ENCODE results near the gene NAA10. TPM values are rescaled to one million over a fixed set of nuclear protein-coding genes. Genes with fewer than 3 reads are reported as not detected.

Gene NAA10
- total RNA-seq, 1 experiment from 2014 or later = 124 TPM

- peak overlapping the region; percentile 90 for H3K27ac ChIP-seq (ENCODE audit: low read depth, low read length)
- ChIA-PET POLR2A (interaction anchor here (2.0 kb wide), 1 partner anchor 41 kb away, joined by 10 read pairs; no protein-coding TSS in a partner anchor), RAD21 (ENCODE audit: low non-redundant PET in 1 of 2, low total read pairs in 2 of 2, uncharacterized antibody in 2 of 2, unreplicated experiment in 2 of 2) (interaction anchor here in 1 of 2 experiments (0.6 kb wide), 1 partner anchor 129 kb away, joined by 4 read pairs; no protein-coding TSS in a partner anchor), CTCF (no interaction called here)
- peak overlapping the region; percentile 76 for H3K4me2 ChIP-seq (ENCODE audit: low read length)
- TF ChIP-seq EZH2 (IDR thresholded peaks at IDR 0.05) = no peak
- TF ChIP-seq, protein P1, sequence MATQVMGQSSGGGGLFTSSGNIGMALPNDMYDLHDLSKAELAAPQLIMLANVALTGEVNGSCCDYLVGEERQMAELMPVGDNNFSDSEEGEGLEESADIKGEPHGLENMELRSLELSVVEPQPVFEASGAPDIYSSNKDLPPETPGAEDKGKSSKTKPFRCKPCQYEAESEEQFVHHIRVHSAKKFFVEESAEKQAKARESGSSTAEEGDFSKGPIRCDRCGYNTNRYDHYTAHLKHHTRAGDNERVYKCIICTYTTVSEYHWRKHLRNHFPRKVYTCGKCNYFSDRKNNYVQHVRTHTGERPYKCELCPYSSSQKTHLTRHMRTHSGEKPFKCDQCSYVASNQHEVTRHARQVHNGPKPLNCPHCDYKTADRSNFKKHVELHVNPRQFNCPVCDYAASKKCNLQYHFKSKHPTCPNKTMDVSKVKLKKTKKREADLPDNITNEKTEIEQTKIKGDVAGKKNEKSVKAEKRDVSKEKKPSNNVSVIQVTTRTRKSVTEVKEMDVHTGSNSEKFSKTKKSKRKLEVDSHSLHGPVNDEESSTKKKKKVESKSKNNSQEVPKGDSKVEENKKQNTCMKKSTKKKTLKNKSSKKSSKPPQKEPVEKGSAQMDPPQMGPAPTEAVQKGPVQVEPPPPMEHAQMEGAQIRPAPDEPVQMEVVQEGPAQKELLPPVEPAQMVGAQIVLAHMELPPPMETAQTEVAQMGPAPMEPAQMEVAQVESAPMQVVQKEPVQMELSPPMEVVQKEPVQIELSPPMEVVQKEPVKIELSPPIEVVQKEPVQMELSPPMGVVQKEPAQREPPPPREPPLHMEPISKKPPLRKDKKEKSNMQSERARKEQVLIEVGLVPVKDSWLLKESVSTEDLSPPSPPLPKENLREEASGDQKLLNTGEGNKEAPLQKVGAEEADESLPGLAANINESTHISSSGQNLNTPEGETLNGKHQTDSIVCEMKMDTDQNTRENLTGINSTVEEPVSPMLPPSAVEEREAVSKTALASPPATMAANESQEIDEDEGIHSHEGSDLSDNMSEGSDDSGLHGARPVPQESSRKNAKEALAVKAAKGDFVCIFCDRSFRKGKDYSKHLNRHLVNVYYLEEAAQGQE (IDR thresholded peaks at IDR 0.05; ENCODE audit: low read depth) = no peak
- TF ChIP-seq EZH2phosphoT487 (IDR thresholded peaks at IDR 0.05; ENCODE audit: borderline replicate concordance) = no peak
- TF ChIP-seq SP1 (IDR thresholded peaks at IDR 0.05; ENCODE audit: low read depth) = no peak
- TF ChIP-seq CEBPB (IDR thresholded peaks at IDR 0.05; ENCODE audit: low read depth) = no peak
- TF ChIP-seq ELF1 (IDR thresholded peaks at IDR 0.05; ENCODE audit: borderline replicate concordance, low read depth) = no peak
- no peak for TF ChIP-seq ZNF274 (IDR thresholded peaks at IDR 0.05; ENCODE audit: low read depth, low read length)
- no peak for TF ChIP-seq CBX3 (IDR thresholded peaks at IDR 0.05; ENCODE audit: low read depth)
- no peak for TF ChIP-seq ZFX (IDR thresholded peaks at IDR 0.05)
- TF ChIP-seq TCF7L2 (IDR thresholded peaks at IDR 0.05; ENCODE audit: borderline replicate concordance, extremely low read depth, insufficient read depth, insufficient read length) = no peak
- no peak for TF ChIP-seq RAD21 (IDR thresholded peaks at IDR 0.05; ENCODE audit: low read depth)
- no peak for TF ChIP-seq CTCF (IDR thresholded peaks at IDR 0.05 in 2 of 3, conservative IDR thresholded peaks at IDR 0.05 in 1 of 3; ENCODE audit: borderline replicate concordance in 1 of 3, insufficient read depth in 1 of 3, low read depth in 2 of 3, low read length in 2 of 3)
- TF ChIP-seq, protein P2, sequence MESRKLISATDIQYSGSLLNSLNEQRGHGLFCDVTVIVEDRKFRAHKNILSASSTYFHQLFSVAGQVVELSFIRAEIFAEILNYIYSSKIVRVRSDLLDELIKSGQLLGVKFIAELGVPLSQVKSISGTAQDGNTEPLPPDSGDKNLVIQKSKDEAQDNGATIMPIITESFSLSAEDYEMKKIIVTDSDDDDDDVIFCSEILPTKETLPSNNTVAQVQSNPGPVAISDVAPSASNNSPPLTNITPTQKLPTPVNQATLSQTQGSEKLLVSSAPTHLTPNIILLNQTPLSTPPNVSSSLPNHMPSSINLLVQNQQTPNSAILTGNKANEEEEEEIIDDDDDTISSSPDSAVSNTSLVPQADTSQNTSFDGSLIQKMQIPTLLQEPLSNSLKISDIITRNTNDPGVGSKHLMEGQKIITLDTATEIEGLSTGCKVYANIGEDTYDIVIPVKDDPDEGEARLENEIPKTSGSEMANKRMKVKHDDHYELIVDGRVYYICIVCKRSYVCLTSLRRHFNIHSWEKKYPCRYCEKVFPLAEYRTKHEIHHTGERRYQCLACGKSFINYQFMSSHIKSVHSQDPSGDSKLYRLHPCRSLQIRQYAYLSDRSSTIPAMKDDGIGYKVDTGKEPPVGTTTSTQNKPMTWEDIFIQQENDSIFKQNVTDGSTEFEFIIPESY (IDR thresholded peaks at IDR 0.05; ENCODE audit: extremely low read depth, insufficient replicate concordance, low read length) = no peak
- no peak for TF ChIP-seq ATF3 (IDR thresholded peaks at IDR 0.05)
- no peak for TF ChIP-seq MAX (IDR thresholded peaks at IDR 0.05)
- no peak for TF ChIP-seq POLR2A (IDR thresholded peaks at IDR 0.05; ENCODE audit: borderline replicate concordance, extremely low read depth, insufficient read depth, insufficient read length)
- no peak for TF ChIP-seq SIN3A (IDR thresholded peaks at IDR 0.05; ENCODE audit: low read depth)
- no peak for TF ChIP-seq SRF (IDR thresholded peaks at IDR 0.05; ENCODE audit: low read depth)
- no peak for TF ChIP-seq FOSL1 (IDR thresholded peaks at IDR 0.05; ENCODE audit: low read depth)
- H3K79me2 ChIP-seq (ENCODE audit: insufficient read depth, low read length) = peaks cover 71% of the 10 kb centered on the region
- H4K20me1 ChIP-seq (ENCODE audit: insufficient read depth) = no peaks in the 10 kb centered on the region
- intact Hi-C loops (cut with micrococcal nuclease) = loop anchor here (10.0 kb wide), 1 partner anchor 425 kb away; the partner anchor contains the start of gene RPL10
- peak overlapping the region; percentile 99 for H3K9ac ChIP-seq (ENCODE audit: low read length)
- H3K4me1 ChIP-seq (ENCODE audit: control insufficient read depth in 1 of 2, insufficient read depth in 2 of 2, low read length in 2 of 2) = peaks cover 12 to 28% of the 10 kb centered on the region in 2 experiments
- BruUV-seq (replicated peaks) = no TSS peak
- H3K4me3 ChIP-seq (replicated peaks in 1 of 2; ENCODE audit: low read depth in 1 of 2, low read length in 2 of 2) = peak overlapping the region; percentile 75 to 78
- ATAC-seq (no peak), DNase-seq (ENCODE audit: low read depth, low spot score) (no peak)
- no peaks in the 10 kb centered on the region for H3K9me3 ChIP-seq (ENCODE audit: control insufficient read depth in 1 of 2, insufficient read depth in 1 of 2, low read depth in 1 of 2, low read length in 2 of 2)
- no peak overlapping the region for H2AFZ ChIP-seq (ENCODE audit: low read depth, low read length, poor library complexity, severe bottlenecking)
- H3K27me3 ChIP-seq (ENCODE audit: insufficient read depth, low read length) = no peaks in the 10 kb centered on the region
- H3K36me3 ChIP-seq (ENCODE audit: control insufficient read depth in 1 of 2, insufficient read depth in 2 of 2, low read length in 2 of 2) = peaks cover 0 to 11% of the 10 kb centered on the region in 2 experiments; a peak in 1 of 4 replicates
- H3K9me2 ChIP-seq (ENCODE audit: insufficient read depth) = no peaks in the 10 kb centered on the region
Measured at GRCh38 chrX:153969904-153970356, 35.1 kb upstream of the NAA10 start.
